Endothelial cell of umbilical vein (primary cell): ENCODE results near the gene C1R. TPM values are rescaled to one million over a fixed set of nuclear protein-coding genes. Genes with fewer than 3 reads are reported as not detected.

Experiments used
- BruUV-seq: library from RNA; stranded (reverse); fragments of 400-500 nt; replicated peaks from 2 replicates; lab custom pipeline; 2021; lab: Mats Ljungman, UMichigan
- CTCF ChIA-PET: fragments of 300-600, 350-600 bp; sonication (Branson Sonifier 250); formaldehyde crosslinking; loops from one replicate; lab custom pipeline; 2021; ENCODE audit warnings: antibody characterized with exemption, inconsistent platforms; lab: Charles Lee
- POLR2A ChIA-PET: fragments of 300-600, 350-600 bp; sonication (Branson Sonifier 250); formaldehyde crosslinking; loops from one replicate; lab custom pipeline; 2021; ENCODE audit warnings: antibody characterized with exemption, inconsistent platforms; lab: Charles Lee
- DNase-seq: peaks from one replicate; pipeline ENCODE4 v3.0.0-alpha.2; 2011; ENCODE audit warnings: low read depth, low spot score
- FAIRE-seq: peaks from 2 replicates; lab custom pipeline; 2011; peaks lifted over from hg19 to GRCh38; lab: Jason Lieb, UNC
- H2AFZ ChIP-seq: 2 replicates; pipeline ENCODE4 v1.6.0; 2012; ENCODE audit warnings: low read depth, low read length, control low read depth, inconsistent platforms
- H3K27ac ChIP-seq: 2 replicates; pipeline ENCODE4 v1.5.1; 2011; ENCODE audit warnings: low read depth, mild to moderate bottlenecking, control low read depth, low read length, moderate library complexity; ENCODE audit not compliant: insufficient read depth
- H3K27me3 ChIP-seq, 2 experiments: 2 replicates each; pipeline versions ENCODE4 v1.6.0 to v1.6.1; 2011; ENCODE audit warnings: low read length in 2 of 2, mixed read lengths in 1 of 2; ENCODE audit not compliant: control insufficient read depth in 2 of 2, insufficient read depth in 2 of 2
- H3K36me3 ChIP-seq, 2 experiments: 2 replicates in 1 of 2; 3 replicates in 1 of 2; pipeline ENCODE4 v1.5.1; 2011; ENCODE audit warnings: low read length in 2 of 2, mild to moderate bottlenecking in 1 of 2, moderate library complexity in 1 of 2; ENCODE audit not compliant: control insufficient read depth in 2 of 2, insufficient read depth in 2 of 2; ENCODE audit errors: extremely low read depth in 1 of 2
- H3K4me1 ChIP-seq: 3 replicates; pipeline ENCODE4 v1.5.1; 2011; ENCODE audit warnings: mild to moderate bottlenecking, low read length; ENCODE audit not compliant: control insufficient read depth, insufficient read depth; ENCODE audit errors: extremely low read depth
- H3K4me2 ChIP-seq: 2 replicates; pipeline ENCODE4 v1.6.1; 2011; ENCODE audit warnings: low read length, control low read depth, mixed read lengths; ENCODE audit not compliant: insufficient read depth
- H3K4me3 ChIP-seq, 3 experiments: fragments of 200-600 bp in 1 of 3; sonication (generic), shearing (Covaris generic) in 1 of 3; replicated peaks in 1 of 3; 2 replicates each; pipeline ENCODE4 v1.5.1; 2011 to 2016; ENCODE audit warnings: control low read depth in 3 of 3, low read length in 3 of 3, mild to moderate bottlenecking in 2 of 3, inconsistent platforms in 1 of 3, low read depth in 1 of 3, moderate library complexity in 1 of 3; ENCODE audit not compliant: insufficient read depth in 1 of 3
- H3K79me2 ChIP-seq: 2 replicates; pipeline ENCODE4 v1.6.0; 2012; ENCODE audit warnings: low read length, inconsistent platforms; ENCODE audit not compliant: control insufficient read depth, insufficient read depth
- H3K9ac ChIP-seq: replicated peaks from 2 replicates; pipeline ENCODE3; 2011; ENCODE audit warnings: low read length, control low read depth; ENCODE audit not compliant: insufficient read depth; ENCODE audit errors: extremely low read depth
- H3K9me1 ChIP-seq: replicated peaks from 3 replicates; pipeline ENCODE4 v1.6.0; 2011; ENCODE audit warnings: mild to moderate bottlenecking, low read length; ENCODE audit not compliant: control insufficient read depth, insufficient read depth; ENCODE audit errors: extremely low read depth
- H3K9me3 ChIP-seq: replicated peaks from 2 replicates; pipeline ENCODE4 v1.5.1; 2012; ENCODE audit warnings: low read length, inconsistent platforms; ENCODE audit not compliant: control insufficient read depth, insufficient read depth
- H4K20me1 ChIP-seq: replicated peaks from 2 replicates; pipeline ENCODE3; 2011; ENCODE audit warnings: mild to moderate bottlenecking, low read length; ENCODE audit not compliant: control insufficient read depth, insufficient read depth; ENCODE audit errors: extremely low read depth
- EZH2 ChIP-seq: IDR thresholded peaks from 2 replicates; pipeline ENCODE4 v1.6.1; 2012; ENCODE audit warnings: borderline replicate concordance, low read depth, mild to moderate bottlenecking, moderate library complexity, low read length, inconsistent platforms; ENCODE audit not compliant: severe bottlenecking
- FOS ChIP-seq: IDR thresholded peaks from 2 replicates; pipeline ENCODE4 v1.6.1; 2011; ENCODE audit warnings: mild to moderate bottlenecking, low read length, moderate library complexity, borderline replicate concordance; ENCODE audit not compliant: insufficient read depth
- GATA2 ChIP-seq: IDR thresholded peaks from 2 replicates; pipeline ENCODE4 v1.7.0; 2011; ENCODE audit warnings: low read depth, mild to moderate bottlenecking, moderate library complexity, mixed read lengths, low read length; ENCODE audit not compliant: insufficient read length, insufficient read depth
- JUN ChIP-seq: IDR thresholded peaks from 2 replicates; pipeline ENCODE4 v1.6.1; 2011; ENCODE audit warnings: borderline replicate concordance, low read depth; ENCODE audit not compliant: insufficient read length, insufficient read depth
- MAX ChIP-seq: IDR thresholded peaks from 2 replicates; pipeline ENCODE4 v1.6.1; 2011; ENCODE audit not compliant: insufficient read depth, insufficient read length
- MYC ChIP-seq: IDR thresholded peaks from one replicate; pipeline ENCODE4 v1.6.1; 2011; ENCODE audit warnings: mild to moderate bottlenecking, low read depth, low read length
- POLR2A ChIP-seq: IDR thresholded peaks from 2 replicates; pipeline ENCODE4 v1.6.1; 2012; ENCODE audit warnings: low read depth, mild to moderate bottlenecking, control low read depth, low read length
- POLR2AphosphoS5 ChIP-seq: IDR thresholded peaks from 2 replicates; pipeline ENCODE4 v1.6.1; 2012; ENCODE audit warnings: low read depth, mild to moderate bottlenecking, control low read depth, low read length, moderate library complexity; ENCODE audit not compliant: insufficient read depth
- dilution Hi-C: fragments of 300-500 bp; cut with MboI; formaldehyde crosslinking; loops from one replicate; pipeline ENCODE4 v1.15.0; 2019; ENCODE audit warnings: low sequenced_read_pairs; ENCODE audit not compliant: extremely low pct_ligation_motif_present
- intact Hi-C: fragments of 100-400 bp; cut with micrococcal nuclease; formaldehyde crosslinking; loops from one replicate; pipeline ENCODE4 v1.10.0; 2022
- polyA plus RNA-seq, 4 experiments: library from polyadenylated mRNA; depleted of rRNA in 3 of 4; stranded (reverse) in 3 of 4; unstranded in 1 of 4; fragments of >200 nt; gene quantifications; 2 replicates each; pipeline versions ENCODE4 v1.2.1 to v1.2.3, GENCODE V29; 2011 to 2012; ENCODE audit warnings: missing spikeins in 1 of 4
- total RNA-seq: library from RNA; stranded (reverse); gene quantifications from 2 replicates; pipeline ENCODE4 v1.2.3, GENCODE V29; 2021
- TF ChIP-seq, protein P1 (sequence below), 2 donors: IDR thresholded peaks; 1 replicate in 1 of 2; 2 replicates in 1 of 2; pipeline ENCODE4 v1.5.1; 2011; ENCODE audit warnings: low read length in 2 of 2, mild to moderate bottlenecking in 2 of 2, moderate library complexity in 2 of 2, control low read depth in 1 of 2, inconsistent platforms in 1 of 2, low read depth in 1 of 2; ENCODE audit not compliant: insufficient read depth in 1 of 2; ENCODE audit errors: extremely low read depth in 1 of 2

Gene C1R
- total and polyA plus RNA-seq, 2 donors (not counting 3 experiments of a cell fraction or from before 2014, with no cell fraction given) = 3.6 to 5.8 TPM

DNA sequence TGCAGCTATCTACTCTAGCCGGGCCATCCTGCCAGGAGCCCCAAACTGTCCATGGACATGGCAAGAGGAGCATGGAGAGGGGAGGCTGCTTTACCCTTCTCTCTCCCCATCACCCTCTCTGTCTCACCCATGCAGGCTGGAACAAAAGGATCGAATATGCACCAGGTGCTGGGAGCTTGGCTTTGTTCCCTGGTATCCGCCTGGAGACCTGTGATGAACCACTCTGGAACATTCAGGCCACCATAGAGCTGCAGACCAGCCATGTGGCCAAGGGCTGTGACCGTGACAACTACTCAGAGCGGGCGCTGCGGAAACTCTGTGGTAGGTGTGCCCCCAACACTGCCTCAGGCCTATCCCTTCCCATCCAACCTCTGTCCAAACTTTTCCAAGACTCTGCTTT is 43.8 kb upstream of the C1R start:
- no peak for DNase-seq
- no peaks in the 10 kb centered on the region for H3K9me3 ChIP-seq
- no peak for FAIRE-seq
- H3K27ac ChIP-seq = no peak overlapping the region
- POLR2A ChIA-PET = no interaction called here
- dilution Hi-C loops = no loop called here
- TF ChIP-seq JUN (no peak), MAX (no peak), POLR2A (no peak), MYC (no peak), EZH2 (no peak), POLR2AphosphoS5 (no peak), FOS (no peak), GATA2 (no peak)
- TF ChIP-seq, protein P1, sequence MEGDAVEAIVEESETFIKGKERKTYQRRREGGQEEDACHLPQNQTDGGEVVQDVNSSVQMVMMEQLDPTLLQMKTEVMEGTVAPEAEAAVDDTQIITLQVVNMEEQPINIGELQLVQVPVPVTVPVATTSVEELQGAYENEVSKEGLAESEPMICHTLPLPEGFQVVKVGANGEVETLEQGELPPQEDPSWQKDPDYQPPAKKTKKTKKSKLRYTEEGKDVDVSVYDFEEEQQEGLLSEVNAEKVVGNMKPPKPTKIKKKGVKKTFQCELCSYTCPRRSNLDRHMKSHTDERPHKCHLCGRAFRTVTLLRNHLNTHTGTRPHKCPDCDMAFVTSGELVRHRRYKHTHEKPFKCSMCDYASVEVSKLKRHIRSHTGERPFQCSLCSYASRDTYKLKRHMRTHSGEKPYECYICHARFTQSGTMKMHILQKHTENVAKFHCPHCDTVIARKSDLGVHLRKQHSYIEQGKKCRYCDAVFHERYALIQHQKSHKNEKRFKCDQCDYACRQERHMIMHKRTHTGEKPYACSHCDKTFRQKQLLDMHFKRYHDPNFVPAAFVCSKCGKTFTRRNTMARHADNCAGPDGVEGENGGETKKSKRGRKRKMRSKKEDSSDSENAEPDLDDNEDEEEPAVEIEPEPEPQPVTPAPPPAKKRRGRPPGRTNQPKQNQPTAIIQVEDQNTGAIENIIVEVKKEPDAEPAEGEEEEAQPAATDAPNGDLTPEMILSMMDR (IDR thresholded peaks at IDR 0.05; ENCODE audit: extremely low read depth in 1 of 2, insufficient read depth in 1 of 2, low read depth in 1 of 2, low read length in 2 of 2) = no peak
- H3K9me1 ChIP-seq = no peaks in the 10 kb centered on the region
- no peak overlapping the region for H3K4me3 ChIP-seq
- no peaks in the 10 kb centered on the region for H3K79me2 ChIP-seq
- intact Hi-C loops = no loop called here
- no peaks in the 10 kb centered on the region for H4K20me1 ChIP-seq
- CTCF ChIA-PET = interaction anchor here (0.8 to 1.4 kb wide), 2 partner anchors 9 to 23 kb away, joined by 3 to 4 read pairs; no protein-coding TSS in a partner anchor
- no peaks in the 10 kb centered on the region for H3K27me3 ChIP-seq
- no TSS peak for BruUV-seq
- no peak overlapping the region for H2AFZ ChIP-seq
- no peak overlapping the region for H3K4me2 ChIP-seq
- peaks cover 3% of the 10 kb centered on the region for H3K4me1 ChIP-seq
- no peak overlapping the region for H3K9ac ChIP-seq
- H3K36me3 ChIP-seq = peaks cover 7 to 10% of the 10 kb centered on the region in 2 experiments
